GM13977 (cell line): ENCODE measurements around the gene CALML6.

ENCODE experiments used
- DNase-seq: peaks from one replicate; pipeline ENCODE4 v3.0.0; 2012; ENCODE audit warnings: low spot score
- in situ Hi-C: fragments of 300-500 bp; cut with MboI; formaldehyde crosslinking; loops from one replicate; pipeline ENCODE4 v1.12.0; 2022; ENCODE audit warnings: low sequenced_read_pairs, low pct_unique_long_range_greater_than_20kb, mixed read lengths, inconsistent platforms; ENCODE audit not compliant: unreplicated experiment
- TF ChIP-seq, protein P1 (sequence below): IDR thresholded peaks from 2 replicates; pipeline ENCODE4 v1.5.1; 2012; ENCODE audit warnings: mild to moderate bottlenecking, control low read depth; ENCODE audit not compliant: insufficient read depth; ENCODE audit errors: extremely low read depth, missing control alignments

Gene CALML6

DNA sequence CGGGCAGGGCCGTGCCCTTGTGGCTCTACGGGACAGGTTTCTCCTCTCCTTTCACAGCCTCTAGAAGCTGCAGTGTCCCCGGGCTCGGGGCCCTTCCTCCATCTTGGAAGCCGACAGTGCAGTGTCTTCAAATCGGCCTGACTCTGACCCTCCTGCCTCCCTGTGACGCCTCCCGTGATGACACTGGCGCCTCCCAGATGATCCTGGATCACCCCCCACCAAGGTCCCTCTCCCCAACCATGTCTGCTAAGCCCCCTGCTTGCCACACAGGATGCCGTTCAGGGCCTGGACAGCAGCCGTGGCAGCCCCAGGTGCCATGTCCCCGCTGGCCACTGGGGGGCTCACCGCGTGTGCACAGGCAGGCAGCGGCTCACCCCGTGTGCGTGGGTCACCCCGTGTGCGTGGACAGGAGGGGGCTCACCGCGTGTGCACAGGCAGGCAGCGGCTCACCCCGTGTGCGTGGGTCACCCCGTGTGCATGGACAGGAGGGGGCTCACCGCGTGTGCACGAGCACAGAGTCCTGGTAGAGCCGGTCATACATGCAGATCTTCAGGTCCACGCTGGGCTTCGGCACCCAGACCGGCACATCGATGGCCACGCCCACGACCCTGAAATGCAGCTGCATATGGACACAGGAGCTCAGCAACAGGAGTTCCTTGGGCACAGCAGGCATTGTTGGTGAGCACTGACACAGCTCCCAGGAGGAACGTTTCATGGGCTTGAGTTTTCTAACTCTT is 28.9 kb downstream of the CALML6 start:
- in situ Hi-C loops, result no loop called here
- DNase-seq, result peak; percentile 79
- TF ChIP-seq, protein P1, sequence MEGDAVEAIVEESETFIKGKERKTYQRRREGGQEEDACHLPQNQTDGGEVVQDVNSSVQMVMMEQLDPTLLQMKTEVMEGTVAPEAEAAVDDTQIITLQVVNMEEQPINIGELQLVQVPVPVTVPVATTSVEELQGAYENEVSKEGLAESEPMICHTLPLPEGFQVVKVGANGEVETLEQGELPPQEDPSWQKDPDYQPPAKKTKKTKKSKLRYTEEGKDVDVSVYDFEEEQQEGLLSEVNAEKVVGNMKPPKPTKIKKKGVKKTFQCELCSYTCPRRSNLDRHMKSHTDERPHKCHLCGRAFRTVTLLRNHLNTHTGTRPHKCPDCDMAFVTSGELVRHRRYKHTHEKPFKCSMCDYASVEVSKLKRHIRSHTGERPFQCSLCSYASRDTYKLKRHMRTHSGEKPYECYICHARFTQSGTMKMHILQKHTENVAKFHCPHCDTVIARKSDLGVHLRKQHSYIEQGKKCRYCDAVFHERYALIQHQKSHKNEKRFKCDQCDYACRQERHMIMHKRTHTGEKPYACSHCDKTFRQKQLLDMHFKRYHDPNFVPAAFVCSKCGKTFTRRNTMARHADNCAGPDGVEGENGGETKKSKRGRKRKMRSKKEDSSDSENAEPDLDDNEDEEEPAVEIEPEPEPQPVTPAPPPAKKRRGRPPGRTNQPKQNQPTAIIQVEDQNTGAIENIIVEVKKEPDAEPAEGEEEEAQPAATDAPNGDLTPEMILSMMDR, result peak; percentile 85

DNA sequence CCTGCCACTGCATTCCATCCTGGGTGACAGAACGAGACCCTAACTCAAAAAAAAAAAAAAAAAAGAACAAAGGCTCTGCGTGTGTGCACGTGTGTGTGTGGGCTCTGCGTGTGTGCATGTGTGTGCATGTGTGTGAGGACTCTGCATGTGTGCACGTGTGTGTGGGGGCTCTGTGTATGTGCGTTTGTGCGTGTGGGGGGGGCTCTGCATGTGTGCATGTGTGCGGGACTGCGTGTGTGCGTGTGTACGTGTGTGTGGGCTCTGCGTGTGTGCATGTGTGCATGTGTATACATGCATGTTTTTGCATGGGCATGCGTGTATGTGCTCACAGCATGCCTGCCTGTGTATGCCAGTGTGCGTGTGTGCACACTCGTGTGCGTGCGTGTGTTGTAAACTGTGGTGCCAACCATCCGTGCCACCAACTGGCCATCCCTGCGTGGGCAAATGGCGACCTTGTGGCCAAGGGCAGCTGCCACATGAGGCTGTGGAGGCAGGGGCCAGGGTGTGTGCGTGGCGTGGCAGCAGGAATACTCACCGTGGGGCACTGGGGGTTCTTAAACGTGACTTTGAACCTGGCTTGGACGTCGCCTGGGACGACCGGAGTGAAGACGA is 30.8 kb downstream of the CALML6 start:
- in situ Hi-C loops, result no loop called here
- DNase-seq, result no peak
- TF ChIP-seq, protein P1, result no peak

DNA sequence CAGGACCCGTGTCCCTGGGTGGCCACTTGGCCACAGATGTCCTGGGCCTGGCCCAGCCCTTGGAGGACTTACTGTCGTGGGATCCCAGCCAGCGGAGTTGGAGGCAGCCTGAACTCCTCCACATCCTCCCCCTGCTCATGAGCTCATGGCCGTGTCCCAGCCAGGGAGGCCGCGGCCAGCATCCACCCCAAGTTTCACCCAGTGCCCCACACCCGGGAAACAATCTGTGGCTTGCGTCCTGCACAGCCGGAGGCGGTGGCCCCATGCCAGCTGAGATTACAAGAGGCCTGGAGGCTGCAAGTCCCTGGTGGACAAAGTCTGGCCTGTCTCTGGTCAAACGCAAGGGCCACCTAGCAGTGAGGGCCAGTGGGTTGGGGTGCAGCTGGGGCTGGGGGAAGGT is 31.5 kb downstream of the CALML6 start:
- in situ Hi-C loops, result no loop called here
- no peak for DNase-seq
- TF ChIP-seq, protein P1, result no peak

DNA sequence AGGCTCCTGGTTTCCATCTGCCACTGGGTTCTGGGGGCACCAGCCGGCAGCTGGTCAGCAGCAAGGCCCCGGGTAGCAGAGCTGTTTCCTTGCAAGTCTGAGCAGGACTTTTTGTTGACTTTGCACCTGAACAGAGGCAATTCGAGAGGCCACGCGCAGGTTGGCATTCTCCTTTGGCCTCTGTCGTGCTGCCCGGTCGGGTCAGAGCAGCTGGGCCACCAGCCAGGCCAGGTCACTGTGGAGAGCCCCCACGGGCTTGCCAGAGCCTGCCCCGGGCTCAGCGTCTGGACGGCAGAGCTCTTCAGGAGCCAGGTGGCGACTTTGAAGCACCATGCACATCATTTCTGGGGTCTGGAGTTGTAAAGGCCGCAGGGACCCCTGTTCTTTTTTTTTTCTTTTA is 32.4 kb downstream of the CALML6 start:
- TF ChIP-seq, protein P1, result no peak

DNA sequence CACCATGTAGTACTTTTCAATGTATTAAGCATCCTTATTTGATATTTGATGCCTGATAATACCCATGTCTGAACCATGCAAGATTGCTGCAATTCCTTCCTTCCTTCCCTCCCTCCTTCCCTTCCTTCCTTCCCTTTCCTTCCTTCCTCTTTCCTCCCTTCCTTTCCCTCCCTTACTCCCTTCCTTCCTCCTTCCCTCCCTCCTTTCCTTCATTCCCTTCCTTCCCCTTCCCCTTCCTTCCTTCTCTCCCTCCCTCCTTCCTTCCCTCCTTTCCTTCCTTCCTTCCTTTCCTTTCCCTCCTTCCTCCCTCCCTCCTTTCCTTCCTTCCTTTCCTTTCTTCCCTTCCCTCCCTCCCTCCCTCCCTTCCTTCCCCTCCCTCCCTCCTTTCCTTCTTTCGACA is 33.7 kb downstream of the CALML6 start:
- no peak for DNase-seq
- in situ Hi-C loops, result no loop called here

More for the DNA sequence above, 32.4 kb downstream of the CALML6 start:
- in situ Hi-C loops, result no loop called here
- DNase-seq, result no peak

DNA sequence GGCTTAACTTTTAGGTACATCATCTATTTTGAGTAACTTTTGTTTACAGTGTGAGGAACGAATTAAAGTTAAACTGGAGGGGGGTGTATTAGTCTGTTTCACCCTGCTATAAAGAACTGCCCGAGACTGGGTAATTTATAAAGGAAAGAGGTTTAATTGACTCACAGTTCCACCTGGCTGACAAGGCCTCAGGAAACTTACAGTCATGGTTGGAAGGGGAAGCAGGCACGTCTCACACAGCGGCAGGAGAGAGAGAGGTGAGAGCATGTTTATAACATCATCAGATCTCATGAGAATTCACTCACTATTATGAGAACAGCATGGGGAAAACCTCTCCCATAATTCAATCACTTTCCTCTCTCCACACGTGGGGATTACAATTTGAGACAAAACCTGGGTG is 35.9 kb downstream of the CALML6 start:
- TF ChIP-seq, protein P1, result no peak
- DNase-seq, result no peak
- in situ Hi-C loops, result loop anchor here (25.0 kb wide), 1 partner anchor 436 kb away; the partner anchor contains the start of genes MORN1 and RER1

More for the DNA sequence above, 33.7 kb downstream of the CALML6 start:
- TF ChIP-seq, protein P1, result no peak
